Calu3 (cell line): ENCODE measurements around the gene HNRNPL. TPM values are rescaled to one million over a fixed set of nuclear protein-coding genes. Genes with fewer than 3 reads are reported as not detected.
A peak's percentile ranks its signal among the peaks of the same experiment; 100 is the strongest.

Experiments
- BruUV-seq: library from RNA; stranded (reverse); fragments of 400-500 nt; replicated peaks from 2 replicates; lab custom pipeline; 2021; lab: Mats Ljungman, UMichigan
- CTCF ChIA-PET: fragments of 300-600 bp; sonication (Branson Sonifier 250); formaldehyde crosslinking; loops from one replicate; lab custom pipeline; 2022; ENCODE audit warnings: antibody characterized with exemption; lab: Charles Lee
- DNase-seq: peaks from one replicate; pipeline ENCODE4 v3.0.0; 2022
- H3K27ac Mint-ChIP-seq: one replicate; pipeline ENCODE4 v1.8.0; 2022; ENCODE audit warnings: mixed read lengths; ENCODE audit not compliant: unreplicated experiment
- H3K27me3 Mint-ChIP-seq: one replicate; pipeline ENCODE4 v1.8.0; 2022; ENCODE audit warnings: mixed read lengths; ENCODE audit not compliant: unreplicated experiment
- H3K36me3 Mint-ChIP-seq: one replicate; pipeline ENCODE4 v1.8.0; 2022; ENCODE audit warnings: mild to moderate bottlenecking, moderate library complexity, mixed read lengths; ENCODE audit not compliant: insufficient read depth, unreplicated experiment
- H3K4me1 Mint-ChIP-seq: one replicate; pipeline ENCODE4 v1.8.0; 2022; ENCODE audit warnings: mild to moderate bottlenecking, low read depth, mixed read lengths; ENCODE audit not compliant: unreplicated experiment
- H3K4me3 Mint-ChIP-seq: one replicate; pipeline ENCODE4 v1.8.0; 2022; ENCODE audit warnings: mild to moderate bottlenecking, low read depth, moderate library complexity, mixed read lengths; ENCODE audit not compliant: unreplicated experiment
- H3K9me3 Mint-ChIP-seq: one replicate; pipeline ENCODE4 v1.8.0; 2022; ENCODE audit warnings: low read depth, mixed read lengths; ENCODE audit not compliant: unreplicated experiment
- CTCF ChIP-seq: fragments of 200-600 bp; IDR thresholded peaks from one replicate; pipeline ENCODE4 v1.8.0; 2022; ENCODE audit warnings: antibody characterized with exemption; ENCODE audit not compliant: unreplicated experiment
- intact Hi-C: fragments of 100-400 bp; cut with micrococcal nuclease; formaldehyde crosslinking; loops from one replicate; pipeline ENCODE4 v1.10.0; 2022; ENCODE audit not compliant: unreplicated experiment
- total RNA-seq: library from RNA; stranded (reverse); gene quantifications from 2 replicates; pipeline ENCODE4 v1.2.3, GENCODE V29; 2022

Gene HNRNPL
- total RNA-seq, 1 experiment from 2014 or later = 408 TPM

DNA sequence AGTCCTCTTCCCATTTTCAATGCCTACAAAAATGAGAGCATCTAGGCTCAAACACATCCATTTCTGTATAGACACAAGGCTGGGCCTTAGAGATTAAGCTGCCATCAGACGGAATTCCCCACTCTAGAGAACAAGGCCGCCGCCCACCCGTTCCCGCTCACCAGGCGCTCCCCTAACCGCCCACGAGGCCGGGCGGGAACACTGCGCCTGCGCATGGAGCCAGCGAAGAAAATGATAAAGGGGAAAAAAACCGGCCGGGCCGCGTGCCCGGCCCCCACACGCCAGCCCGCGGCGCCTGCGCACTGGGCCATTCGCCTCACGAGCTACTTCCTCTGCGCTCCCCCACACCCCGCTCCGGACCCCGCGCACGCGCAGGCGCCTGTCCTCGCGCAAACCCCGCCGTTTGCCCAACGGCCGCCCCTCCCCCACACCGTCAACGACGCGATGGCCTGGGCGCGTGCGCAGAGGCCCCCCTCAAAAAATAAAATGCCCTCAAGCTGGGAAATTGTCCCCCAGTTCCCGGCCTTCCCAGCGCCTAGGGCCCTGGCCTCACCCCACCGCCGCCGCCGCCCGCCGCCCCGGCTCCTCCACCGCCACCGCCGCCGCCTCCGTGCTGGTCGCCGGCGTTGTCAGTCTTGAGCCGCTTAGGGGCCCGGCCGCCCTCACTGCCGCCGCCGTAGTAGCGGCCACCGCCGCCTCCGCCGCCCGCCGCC lies 483 bp downstream of the HNRNPL start:
- H3K27ac Mint-ChIP-seq = peak overlapping the region; percentile 98
- peak; percentile 99 for DNase-seq
- intact Hi-C loops = no loop called here
- H3K4me3 Mint-ChIP-seq = peak overlapping the region; percentile 82
- no peak for TF ChIP-seq CTCF
- no peaks in the 10 kb centered on the region for H3K9me3 Mint-ChIP-seq
- H3K27me3 Mint-ChIP-seq = peaks cover 14% of the 10 kb centered on the region
- peaks cover 36% of the 10 kb centered on the region for H3K4me1 Mint-ChIP-seq
- peaks cover 90% of the 10 kb centered on the region for H3K36me3 Mint-ChIP-seq
- CTCF ChIA-PET = interaction anchor here (0.5 to 1.0 kb wide), 8 partner anchors 17 to 293 kb away, joined by 3 to 8 read pairs (median 3); partner anchors contain the start of genes ECH1, MRPS12, NFKBIB and SARS2
- BruUV-seq = no TSS peak

DNA sequence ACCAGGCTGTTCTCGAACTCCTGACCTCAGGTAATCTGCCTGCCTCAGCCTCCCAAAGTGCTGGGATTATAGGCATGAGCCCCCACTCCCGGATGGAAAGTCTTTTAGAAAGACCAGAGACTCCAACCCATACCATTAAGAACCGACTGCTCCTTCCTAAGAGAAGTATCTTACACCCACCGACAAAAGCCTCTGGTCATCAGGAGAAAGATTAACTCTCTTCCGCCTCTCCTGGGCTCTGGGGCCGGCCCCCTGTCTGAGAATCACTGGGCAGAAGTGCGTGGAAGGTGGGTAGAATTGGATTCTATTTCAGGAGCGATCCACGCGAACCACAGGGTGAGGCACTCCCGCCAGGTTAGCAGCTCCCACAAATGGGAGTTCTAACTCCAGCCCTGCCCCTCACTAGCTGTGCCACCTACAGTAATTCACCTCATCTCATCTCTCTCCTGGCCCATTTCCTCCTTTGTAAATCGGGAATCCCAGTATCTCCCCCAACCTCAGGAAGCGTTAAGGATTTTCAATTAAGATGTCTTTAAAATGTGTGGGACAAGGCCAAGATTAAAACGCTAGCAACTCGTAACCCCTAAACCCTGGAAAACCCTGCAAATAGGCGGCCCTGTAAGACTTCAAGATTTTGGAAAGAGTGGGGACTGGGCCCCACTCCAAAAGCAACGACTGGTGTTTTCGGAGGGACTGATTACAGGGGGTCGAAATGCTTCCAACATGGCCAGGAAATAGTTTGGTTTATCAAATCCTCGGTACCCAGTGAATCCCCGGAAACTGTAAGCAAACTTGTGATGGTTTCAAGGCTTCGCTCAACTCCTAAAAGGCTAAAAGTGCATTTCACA lies 1.3 kb downstream of the HNRNPL start:
- intact Hi-C loops = no loop called here
- peak; percentile 30 for DNase-seq
- Mint-ChIP-seq H3K36me3 (peaks cover 98% of the 10 kb centered on the region), H3K4me3 (peak overlapping the region; percentile 82), H3K4me1 (peaks cover 36% of the 10 kb centered on the region), H3K9me3 (no peaks in the 10 kb centered on the region), H3K27me3 (peaks cover 14% of the 10 kb centered on the region), H3K27ac (peak overlapping the region; percentile 98)
- CTCF ChIA-PET = interaction anchor here (0.6 to 1.0 kb wide), 7 partner anchors 17 to 186 kb away, joined by 3 to 8 read pairs (median 3); partner anchors contain the start of genes ECH1, MRPS12, NFKBIB and SARS2
- BruUV-seq = TSS peak; percentile 35
- TF ChIP-seq CTCF = no peak

DNA sequence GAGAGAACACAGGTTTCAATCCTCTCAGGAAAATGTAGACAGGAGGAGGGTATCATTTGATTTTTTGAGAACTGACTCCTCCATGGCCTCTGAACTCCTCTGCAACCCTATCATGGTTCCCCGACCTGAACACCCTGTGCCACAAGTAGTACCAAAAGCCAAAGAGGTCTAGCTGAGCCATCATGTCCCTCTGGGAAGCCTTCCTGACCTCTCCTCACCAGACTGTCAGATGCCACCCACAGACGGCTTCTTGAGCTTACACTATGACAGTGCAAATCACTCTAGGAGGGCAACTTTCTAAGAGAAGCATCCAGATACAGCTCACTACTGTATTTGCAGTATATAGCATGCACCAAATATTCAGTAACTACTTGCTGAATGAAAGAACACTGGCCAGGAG lies 3.7 kb downstream of the HNRNPL start:
- no peak overlapping the region for H3K4me3 Mint-ChIP-seq
- BruUV-seq = TSS peak; percentile 0
- CTCF ChIA-PET = no interaction called here
- intact Hi-C loops = no loop called here
- peak overlapping the region; percentile 7 for H3K27ac Mint-ChIP-seq
- no peak for TF ChIP-seq CTCF
- H3K27me3 Mint-ChIP-seq = peaks cover 14% of the 10 kb centered on the region
- peaks cover 100% of the 10 kb centered on the region for H3K36me3 Mint-ChIP-seq
- H3K4me1 Mint-ChIP-seq = peaks cover 37% of the 10 kb centered on the region
- DNase-seq = no peak
- H3K9me3 Mint-ChIP-seq = no peaks in the 10 kb centered on the region

DNA sequence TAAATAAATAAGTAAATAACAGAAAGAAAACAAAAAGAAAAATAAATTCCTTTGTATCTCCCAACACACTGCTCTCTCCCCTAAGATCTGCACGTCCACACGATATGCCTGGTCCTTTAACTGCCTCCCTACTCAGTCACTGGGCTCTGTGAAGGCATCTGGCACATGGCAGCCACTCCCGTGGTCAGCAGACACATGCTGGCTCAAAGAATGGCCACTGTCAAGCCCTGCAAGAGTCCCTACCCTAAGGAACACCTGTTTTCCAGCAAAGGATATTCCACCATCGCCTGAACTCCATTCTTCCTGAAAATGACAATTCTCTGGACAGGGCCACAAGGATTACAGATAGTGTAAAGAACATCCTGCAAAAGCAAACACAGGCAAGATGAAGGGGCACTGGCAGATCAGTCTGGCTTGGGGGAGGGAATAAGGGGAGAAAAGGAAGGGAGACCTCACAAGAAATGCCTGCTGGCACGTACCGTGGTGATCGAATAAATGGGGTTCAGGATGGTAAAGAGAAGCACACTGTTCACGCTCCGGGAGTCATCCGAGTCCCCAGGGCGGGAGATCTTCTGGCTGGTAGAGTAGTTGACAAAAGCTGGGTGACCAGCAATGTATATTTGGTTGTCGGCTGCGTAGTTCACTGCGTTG lies 4.3 kb downstream of the HNRNPL start:
- peak overlapping the region; percentile 7 for H3K27ac Mint-ChIP-seq
- CTCF ChIA-PET = no interaction called here
- no peak for TF ChIP-seq CTCF
- peaks cover 11% of the 10 kb centered on the region for H3K27me3 Mint-ChIP-seq
- peaks cover 100% of the 10 kb centered on the region for H3K36me3 Mint-ChIP-seq
- no TSS peak for BruUV-seq
- intact Hi-C loops = no loop called here
- no peak overlapping the region for H3K4me3 Mint-ChIP-seq
- H3K9me3 Mint-ChIP-seq = no peaks in the 10 kb centered on the region
- H3K4me1 Mint-ChIP-seq = peaks cover 37% of the 10 kb centered on the region
- DNase-seq = no peak
